Left ventricle myocardium inferior (tissue), 1 donor: ENCODE measurements around the gene SPIB. TPM values are rescaled to one million over a fixed set of nuclear protein-coding genes. Genes with fewer than 3 reads are reported as not detected.

Experiments used
- DNase-seq: peaks from one replicate; pipeline ENCODE4 v3.0.0-alpha.2; 2020
- H3K27ac ChIP-seq: fragments of 200-600 bp; replicated peaks from 2 replicates; pipeline ENCODE4 v1.8.0; 2021
- H3K27me3 ChIP-seq: fragments of 200-600 bp; 2 replicates; pipeline ENCODE4 v1.8.0; 2021; ENCODE audit warnings: low read depth
- H3K36me3 ChIP-seq: fragments of 200-600 bp; 2 replicates; pipeline ENCODE4 v1.8.0; 2021
- H3K4me1 ChIP-seq: fragments of 200-600 bp; 2 replicates; pipeline ENCODE4 v1.8.0; 2021
- H3K4me3 ChIP-seq: fragments of 200-600 bp; 2 replicates; pipeline ENCODE4 v1.8.0; 2021; ENCODE audit warnings: mild to moderate bottlenecking, moderate library complexity
- H3K9me3 ChIP-seq: fragments of 200-600 bp; replicated peaks from 2 replicates; pipeline ENCODE4 v1.8.0; 2021
- intact Hi-C: fragments of 100-400 bp; cut with micrococcal nuclease; formaldehyde crosslinking; loops from one replicate; pipeline ENCODE4 v1.11.0; 2022
- total RNA-seq: library from RNA; stranded (reverse); fragmentation: NEBNext Ultra II Directional; extraction: Animal tissue kit (Norgen Biotek cat#: 25700); gene quantifications from one replicate; pipeline ENCODE4 v1.2.1, GENCODE V29; 2021
- TF ChIP-seq, protein P1 (sequence below): fragments of 200-600 bp; IDR thresholded peaks from 2 replicates; pipeline ENCODE4 v1.8.0; 2021; ENCODE audit warnings: antibody characterized with exemption, mild to moderate bottlenecking, borderline replicate concordance
- donor health status: DM: no; HTN: yes; CAD: no; lungs with severe emphysema.

Gene SPIB
- total RNA-seq, 1 donor from 2014 or later = not detected

DNA sequence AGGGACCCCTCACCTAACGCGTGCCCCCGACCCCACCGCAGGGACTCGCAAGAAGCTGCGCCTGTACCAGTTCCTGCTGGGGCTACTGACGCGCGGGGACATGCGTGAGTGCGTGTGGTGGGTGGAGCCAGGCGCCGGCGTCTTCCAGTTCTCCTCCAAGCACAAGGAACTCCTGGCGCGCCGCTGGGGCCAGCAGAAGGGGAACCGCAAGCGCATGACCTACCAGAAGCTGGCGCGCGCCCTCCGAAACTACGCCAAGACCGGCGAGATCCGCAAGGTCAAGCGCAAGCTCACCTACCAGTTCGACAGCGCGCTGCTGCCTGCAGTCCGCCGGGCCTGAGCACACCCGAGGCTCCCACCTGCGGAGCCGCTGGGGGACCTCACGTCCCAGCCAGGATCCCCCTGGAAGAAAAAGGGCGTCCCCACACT lies 9.3 kb downstream of the SPIB start:
- intact Hi-C loops = no loop called here
- H3K4me1 ChIP-seq = peaks cover 27% of the 10 kb centered on the region
- H3K9me3 ChIP-seq = no peaks in the 10 kb centered on the region
- no peaks in the 10 kb centered on the region for H3K36me3 ChIP-seq
- TF ChIP-seq, protein P1, sequence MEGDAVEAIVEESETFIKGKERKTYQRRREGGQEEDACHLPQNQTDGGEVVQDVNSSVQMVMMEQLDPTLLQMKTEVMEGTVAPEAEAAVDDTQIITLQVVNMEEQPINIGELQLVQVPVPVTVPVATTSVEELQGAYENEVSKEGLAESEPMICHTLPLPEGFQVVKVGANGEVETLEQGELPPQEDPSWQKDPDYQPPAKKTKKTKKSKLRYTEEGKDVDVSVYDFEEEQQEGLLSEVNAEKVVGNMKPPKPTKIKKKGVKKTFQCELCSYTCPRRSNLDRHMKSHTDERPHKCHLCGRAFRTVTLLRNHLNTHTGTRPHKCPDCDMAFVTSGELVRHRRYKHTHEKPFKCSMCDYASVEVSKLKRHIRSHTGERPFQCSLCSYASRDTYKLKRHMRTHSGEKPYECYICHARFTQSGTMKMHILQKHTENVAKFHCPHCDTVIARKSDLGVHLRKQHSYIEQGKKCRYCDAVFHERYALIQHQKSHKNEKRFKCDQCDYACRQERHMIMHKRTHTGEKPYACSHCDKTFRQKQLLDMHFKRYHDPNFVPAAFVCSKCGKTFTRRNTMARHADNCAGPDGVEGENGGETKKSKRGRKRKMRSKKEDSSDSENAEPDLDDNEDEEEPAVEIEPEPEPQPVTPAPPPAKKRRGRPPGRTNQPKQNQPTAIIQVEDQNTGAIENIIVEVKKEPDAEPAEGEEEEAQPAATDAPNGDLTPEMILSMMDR = no peak
- H3K27ac ChIP-seq = peak overlapping the region; percentile 54
- DNase-seq = peak; percentile 85
- peaks cover 67% of the 10 kb centered on the region for H3K27me3 ChIP-seq
- peak overlapping the region; percentile 51 for H3K4me3 ChIP-seq

DNA sequence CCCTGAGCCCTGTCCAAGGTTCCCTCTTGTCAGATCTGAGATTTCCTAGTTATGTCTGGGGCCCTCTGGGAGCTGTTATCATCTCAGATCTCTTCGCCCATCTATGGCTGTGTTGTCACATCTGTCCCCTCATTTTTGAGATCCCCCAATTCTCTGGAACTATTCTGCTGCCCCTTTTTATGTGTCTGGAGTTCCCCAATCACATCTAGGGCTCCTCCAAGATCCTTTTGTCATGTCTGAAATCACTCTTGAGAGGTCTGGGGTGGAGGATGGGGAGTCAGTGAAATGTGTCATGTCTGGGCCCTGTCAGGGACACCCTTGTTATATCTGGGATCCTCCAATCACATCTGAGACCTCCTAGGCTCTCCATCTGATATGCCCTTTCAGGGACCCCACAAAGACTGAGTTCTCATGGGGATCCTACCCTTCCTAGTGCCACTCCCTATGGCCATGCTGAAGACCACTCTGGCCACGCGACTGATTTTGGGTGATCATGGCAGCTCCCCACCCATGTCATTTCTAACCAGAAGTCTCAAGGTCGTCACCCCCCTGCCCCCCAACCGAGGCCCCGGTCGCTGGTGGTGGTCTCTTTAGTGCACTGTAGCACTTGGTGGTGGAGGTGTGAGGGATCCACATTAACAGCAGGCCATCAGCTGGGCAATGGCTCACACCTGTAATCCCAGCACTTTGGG lies 10.2 kb downstream of the SPIB start:
- intact Hi-C loops = no loop called here
- TF ChIP-seq, protein P1 = no peak
- no peak for DNase-seq
- peaks cover 27% of the 10 kb centered on the region for H3K4me1 ChIP-seq
- H3K4me3 ChIP-seq = no peak overlapping the region
- H3K36me3 ChIP-seq = no peaks in the 10 kb centered on the region
- peaks cover 67% of the 10 kb centered on the region for H3K27me3 ChIP-seq
- no peaks in the 10 kb centered on the region for H3K9me3 ChIP-seq
- H3K27ac ChIP-seq = no peak overlapping the region

DNA sequence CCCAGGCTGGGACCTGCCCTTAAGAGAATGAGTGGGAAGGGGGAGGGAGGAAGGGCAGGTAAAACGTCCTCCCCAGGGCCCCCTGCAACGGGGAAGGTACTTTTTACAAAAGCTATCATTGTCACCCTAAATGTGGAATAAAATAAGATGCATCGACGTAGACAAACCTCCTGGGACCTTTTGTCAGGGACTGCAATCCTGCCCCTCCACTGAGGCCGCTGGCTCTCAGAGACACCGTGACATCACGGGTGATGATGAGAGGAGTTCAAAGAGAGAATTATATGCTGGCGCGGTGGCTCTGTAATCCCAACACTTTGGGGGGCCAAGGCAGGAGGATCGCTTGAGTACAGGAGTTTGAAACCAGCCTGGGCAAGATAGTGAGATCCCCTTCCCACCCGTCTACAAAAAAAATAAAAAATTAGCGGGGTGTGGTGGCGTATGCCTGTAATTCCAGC lies 12.2 kb downstream of the SPIB start:
- H3K27me3 ChIP-seq = peaks cover 74% of the 10 kb centered on the region
- peaks cover 27% of the 10 kb centered on the region for H3K4me1 ChIP-seq
- H3K27ac ChIP-seq = peak overlapping the region; percentile 58
- TF ChIP-seq, protein P1 = no peak
- peak overlapping the region; percentile 78 for H3K4me3 ChIP-seq
- DNase-seq = no peak
- no peaks in the 10 kb centered on the region for H3K36me3 ChIP-seq
- intact Hi-C loops = no loop called here
- no peaks in the 10 kb centered on the region for H3K9me3 ChIP-seq

DNA sequence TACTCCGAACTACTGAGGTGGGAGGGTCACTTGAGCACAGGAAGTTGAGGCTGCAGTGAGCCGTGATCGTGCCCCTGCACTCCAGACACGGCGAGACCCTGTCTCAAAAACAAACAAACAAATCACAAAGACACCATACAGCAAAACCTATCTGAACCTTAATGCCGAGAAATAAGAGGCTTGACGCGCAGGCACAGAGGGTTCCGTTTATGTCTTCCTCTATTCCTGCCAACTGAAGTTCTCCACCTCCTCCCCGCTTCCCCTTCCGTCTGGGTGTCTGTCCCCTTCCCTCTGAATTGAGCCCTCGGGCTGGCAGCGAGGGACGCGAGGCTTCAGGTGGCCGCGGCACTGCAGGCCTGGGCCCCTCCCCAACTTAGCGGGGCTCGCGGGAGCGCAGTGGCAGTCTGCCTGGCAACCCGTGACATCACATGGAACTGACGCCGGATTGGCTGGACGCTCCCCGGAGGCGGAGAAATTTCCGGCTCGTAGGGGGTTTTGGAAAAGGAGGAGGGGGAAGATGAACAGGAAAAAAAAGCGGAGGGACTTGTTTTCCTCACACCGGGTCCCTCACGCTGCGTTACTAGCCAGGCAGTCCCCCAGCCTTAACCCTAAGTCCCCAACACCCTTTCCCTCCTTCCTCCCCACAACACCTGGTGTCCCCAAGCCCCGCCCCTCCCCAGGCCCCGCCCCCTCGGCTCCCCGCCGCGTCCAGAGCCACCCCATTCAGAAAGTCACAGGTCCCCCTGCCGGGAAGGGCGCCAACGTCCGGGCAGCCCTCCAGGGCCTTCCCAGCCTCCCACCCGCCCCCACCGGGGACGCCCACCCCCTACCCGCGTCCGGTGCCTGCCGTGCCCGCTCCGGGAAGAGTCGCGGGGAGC lies 12.8 kb downstream of the SPIB start:
- peak; percentile 84 for DNase-seq
- H3K4me3 ChIP-seq = peak overlapping the region; percentile 78
- TF ChIP-seq, protein P1 = no peak
- no peaks in the 10 kb centered on the region for H3K9me3 ChIP-seq
- H3K4me1 ChIP-seq = peaks cover 27% of the 10 kb centered on the region
- intact Hi-C loops = no loop called here
- peaks cover 74% of the 10 kb centered on the region for H3K27me3 ChIP-seq
- H3K27ac ChIP-seq = peak overlapping the region; percentile 58
- H3K36me3 ChIP-seq = no peaks in the 10 kb centered on the region

DNA sequence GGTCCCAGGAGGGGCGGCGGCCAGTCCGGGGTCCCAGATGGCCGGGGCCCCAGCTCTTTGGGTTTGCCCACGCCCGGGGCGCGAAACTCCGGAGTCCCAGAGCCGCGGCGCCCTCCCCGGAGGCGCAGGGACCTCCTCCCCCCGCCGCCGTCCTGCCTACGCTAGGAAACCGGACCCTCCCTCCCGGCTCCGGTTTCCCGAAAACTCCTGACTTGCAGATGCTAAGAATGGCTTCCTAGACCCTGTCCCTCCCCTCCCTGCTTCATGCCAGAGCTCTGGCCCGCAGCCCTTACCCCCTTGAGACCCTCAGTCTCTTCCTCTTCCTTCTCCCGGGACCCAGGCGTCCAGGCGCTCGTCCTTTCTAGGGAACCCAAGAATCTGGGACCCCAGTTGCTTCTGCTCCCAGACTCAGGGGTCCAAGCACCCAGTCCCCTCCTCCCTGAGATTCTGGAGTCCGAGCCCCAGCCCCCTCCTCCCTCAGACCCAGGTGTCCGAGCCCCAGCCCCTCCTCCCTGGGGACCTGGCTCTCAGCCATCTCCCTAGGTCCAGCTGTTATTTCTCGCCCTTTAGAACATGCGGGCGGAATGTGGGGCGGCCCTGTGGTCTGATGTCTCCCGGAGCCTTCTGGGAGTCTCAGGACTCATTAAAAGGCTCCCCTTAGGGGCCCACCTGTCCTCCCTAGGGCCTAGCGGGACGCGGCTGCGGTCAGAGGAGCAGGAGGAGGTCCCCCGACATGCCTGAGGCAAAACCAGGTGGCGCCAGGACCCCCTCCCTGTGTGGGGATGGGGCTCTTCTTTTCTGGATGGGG lies 13.7 kb downstream of the SPIB start, which contains the start of gene MYBPC2:
Gene MYBPC2 (plus strand): TSS at position 672 of the 808 bp plus-strand sequence. CDS start 62 bp downstream, at position 734.
- peaks cover 27% of the 10 kb centered on the region for H3K4me1 ChIP-seq
- no peaks in the 10 kb centered on the region for H3K9me3 ChIP-seq
- no peaks in the 10 kb centered on the region for H3K36me3 ChIP-seq
- intact Hi-C loops = no loop called here
- no peak for DNase-seq
- H3K27me3 ChIP-seq = peaks cover 71% of the 10 kb centered on the region
- peak within 1 kb of the TSS; percentile 78 for H3K4me3 ChIP-seq
- peak within 1 kb of the TSS; percentile 58 for H3K27ac ChIP-seq
- TF ChIP-seq, protein P1 = no peak
